ENCODE results near the gene ZNF445.
"Not testable (repeated sequence)": the region's sequence is repeated elsewhere in the genome, so short reads cannot be mapped to it uniquely, and the experiment has no call there.

Gene ZNF445

DNA sequence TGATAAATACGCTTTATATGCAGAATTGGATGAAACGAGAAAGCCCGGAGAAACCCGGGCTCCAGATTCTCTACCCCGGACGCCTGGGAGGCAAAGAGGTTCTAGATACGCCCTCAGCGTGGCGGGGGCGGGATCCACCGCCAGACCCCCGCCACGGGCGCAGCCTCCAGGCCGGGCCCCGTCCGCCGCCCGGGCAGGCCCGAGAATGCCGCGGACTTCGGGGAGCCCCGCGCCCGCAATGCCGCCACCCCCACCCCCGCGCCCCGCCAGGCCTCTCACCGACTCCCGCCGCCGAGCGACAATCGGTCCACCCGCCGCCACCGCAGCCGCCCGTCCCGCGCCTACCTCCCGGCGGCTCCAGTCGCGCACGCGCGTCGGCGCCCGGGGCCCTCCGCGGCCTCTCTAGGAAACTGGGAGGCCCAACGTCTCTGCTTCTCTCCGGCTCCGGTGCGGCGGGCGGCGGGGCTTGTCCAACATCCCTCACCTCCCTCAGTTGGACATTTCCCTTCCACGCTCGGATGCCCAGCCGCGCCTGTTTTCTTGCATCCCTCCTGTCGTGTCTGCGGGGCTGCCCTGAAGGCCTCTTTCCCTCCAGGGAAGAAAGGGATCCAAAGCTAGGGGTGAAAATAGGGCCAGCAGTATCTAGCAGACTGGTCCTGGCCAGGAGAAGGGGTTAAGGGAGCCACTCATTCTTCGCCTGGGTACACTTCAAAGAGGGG, at the start of gene ZNF445:
TSS of gene ZNF445 (minus strand) at position 359 of the 719 bp plus-strand sequence. CDS start 22,121 bp downstream, outside the sequence.
- peak; percentile 61 to 66 for DNase-seq

- no peak for DNase-seq
These were observed 47.6 kb upstream of the ZNF445 start for GRCh38 chr3:44525060-44525459.

GRCh38 chr3:44522494-44522933, 45.0 kb upstream of the ZNF445 start:
- no peak for DNase-seq

GRCh38 chr3:44521721-44522120, 44.3 kb upstream of the ZNF445 start:
- DNase-seq, result no peak

- DNase-seq, result no peak
These were observed 41.3 kb upstream of the ZNF445 start for GRCh38 chr3:44518782-44519156.

DNA sequence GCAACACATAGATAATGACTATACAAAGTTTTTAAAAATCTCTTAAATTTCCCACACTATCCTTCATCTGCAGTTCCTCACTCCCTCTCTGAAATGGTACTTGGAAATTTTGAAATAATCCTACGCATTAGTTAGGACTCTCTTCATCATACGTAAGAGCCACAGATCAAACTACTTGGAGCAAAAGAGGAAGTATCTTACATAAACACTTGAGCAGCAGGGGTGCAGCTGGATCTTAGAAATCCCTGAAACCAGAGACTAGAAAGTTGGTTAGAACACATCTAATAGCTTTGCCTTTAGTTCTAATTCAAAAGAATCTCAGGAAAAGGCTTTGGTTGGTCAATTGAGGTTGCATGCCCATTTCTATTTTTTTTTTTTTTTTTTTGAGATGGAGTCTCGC, 38.8 kb upstream of the ZNF445 start:
- DNase-seq, result peak in 1 of 2 donors; percentile 68

DNA sequence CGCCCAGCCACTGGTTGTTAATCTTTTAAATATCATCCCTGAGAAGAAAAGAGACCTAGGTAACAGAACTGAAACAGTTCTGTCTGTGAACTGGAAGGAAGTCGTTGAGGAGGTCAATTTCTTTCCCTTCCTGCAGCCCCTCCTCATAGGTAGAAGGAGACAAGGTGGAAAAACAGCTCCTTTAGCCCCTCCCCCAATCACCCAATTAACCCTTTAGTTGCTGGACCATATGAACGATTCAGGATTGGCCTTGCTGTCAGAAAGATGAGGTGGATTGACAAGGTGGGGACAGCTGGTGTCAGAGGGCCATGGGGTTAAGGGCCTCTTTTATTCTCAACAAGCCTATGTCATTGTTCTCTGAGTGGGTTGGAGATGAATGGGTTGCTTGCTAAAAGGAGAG, 36.0 kb upstream of the ZNF445 start:
- DNase-seq, result no peak

GRCh38 chr3:44511238-44511566, 33.7 kb upstream of the ZNF445 start:
- DNase-seq, result no peak

- peak in 1 of 2 donors; percentile 60 for DNase-seq
These were observed 32.5 kb upstream of the ZNF445 start for GRCh38 chr3:44510000-44510368.

DNA sequence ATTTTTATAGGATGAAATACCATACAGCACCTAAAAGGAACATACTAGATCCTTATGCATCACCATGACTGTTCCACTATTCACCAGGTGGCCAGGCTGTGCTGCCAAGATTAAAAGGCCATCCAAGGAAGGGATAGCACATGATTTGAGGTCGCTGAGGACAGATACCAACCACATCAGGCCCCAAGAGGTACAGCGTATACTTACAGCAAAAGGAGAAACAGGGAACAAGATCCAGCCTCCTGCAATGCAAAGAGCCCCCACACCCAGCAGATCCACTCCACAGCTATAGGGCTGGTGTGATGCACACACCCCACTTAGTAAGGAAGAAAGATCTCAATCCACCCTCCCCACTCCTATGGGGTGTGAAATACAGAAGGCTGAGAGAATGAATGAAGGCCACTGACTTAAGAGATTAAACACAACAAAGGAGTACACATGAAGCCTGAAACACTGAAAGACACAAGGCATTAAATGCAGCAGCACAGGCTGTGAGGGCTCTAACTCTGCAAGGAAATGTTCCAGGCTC, 32.0 kb upstream of the ZNF445 start:
- DNase-seq, result no peak

- no peak for DNase-seq
These were observed 29.5 kb upstream of the ZNF445 start for GRCh38 chr3:44506961-44507360.

- DNase-seq, result no peak
These were observed 29.1 kb upstream of the ZNF445 start for GRCh38 chr3:44506556-44506955.

GRCh38 chr3:44504566-44504965, 27.1 kb upstream of the ZNF445 start:
- no peak for DNase-seq

DNA sequence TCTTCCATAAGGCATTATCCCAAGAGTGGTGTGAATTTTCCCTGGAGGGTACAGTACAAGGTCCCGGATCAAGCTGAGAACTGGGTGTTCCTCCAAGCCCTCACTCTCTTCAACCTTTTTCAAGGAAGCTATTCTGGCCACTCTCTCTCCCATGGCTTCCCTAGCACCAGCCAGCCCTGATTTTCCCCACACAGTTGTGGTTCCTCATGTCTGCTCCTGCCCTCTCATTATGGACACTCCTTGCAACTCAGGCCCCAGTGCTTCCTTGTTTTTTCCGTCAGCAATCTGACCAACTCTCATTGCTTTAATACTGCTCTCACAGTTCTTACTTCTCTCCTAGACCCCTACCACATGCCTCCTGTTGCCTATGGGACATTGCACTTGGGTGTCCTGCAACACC, 25.7 kb upstream of the ZNF445 start:
- not testable (repeated sequence) for DNase-seq

- DNase-seq, result no peak
These were observed 24.5 kb upstream of the ZNF445 start for GRCh38 chr3:44501971-44502370.

DNA sequence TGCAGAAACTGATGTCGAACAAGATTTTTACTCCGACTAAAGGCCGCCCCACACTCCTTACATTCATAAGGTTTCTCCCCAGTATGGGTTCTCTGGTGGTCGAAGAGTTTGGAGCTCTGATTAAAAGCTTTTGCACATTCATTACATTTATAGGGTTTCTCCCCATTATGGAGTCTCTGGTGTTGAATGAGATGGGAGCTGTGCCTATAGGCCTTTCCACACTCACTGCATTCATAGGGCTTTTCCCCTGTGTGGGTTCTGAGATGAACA, 22.4 kb upstream of the ZNF445 start:
- DNase-seq, result not testable (repeated sequence)

DNA sequence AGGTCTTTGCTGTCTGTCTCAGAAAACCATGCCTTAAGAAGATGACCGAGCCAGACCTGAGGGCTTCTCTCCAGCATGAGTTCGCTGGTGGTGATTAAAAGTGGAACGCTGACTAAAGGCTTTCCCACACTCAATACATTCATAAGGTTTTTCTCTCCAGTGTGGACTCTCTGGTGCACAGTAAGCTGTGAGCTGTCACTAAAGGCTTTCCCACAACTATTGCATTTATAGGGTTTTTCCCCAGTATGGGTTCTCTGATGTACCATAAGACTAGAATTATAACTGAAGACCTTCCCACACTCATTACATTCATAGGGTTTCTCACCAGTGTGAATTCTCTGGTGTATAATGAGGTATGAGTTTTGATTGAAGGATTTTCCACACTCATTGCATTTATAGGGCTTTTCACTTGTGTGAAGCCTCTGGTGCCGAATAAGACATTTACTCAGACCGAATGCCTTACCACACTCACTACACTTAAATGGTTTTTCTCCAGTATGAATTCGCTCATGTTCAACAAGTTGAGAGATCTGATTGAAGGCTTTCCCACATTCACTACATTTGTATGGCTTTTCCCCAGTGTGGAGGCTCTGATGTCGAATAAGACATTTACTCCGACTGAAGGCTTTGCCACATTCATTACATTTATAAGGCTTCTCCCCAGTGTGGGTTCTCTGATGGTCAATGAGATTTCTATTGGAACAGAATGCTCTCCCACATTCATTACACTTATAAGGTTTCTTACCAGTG, 21.9 kb upstream of the ZNF445 start:
- no peak for DNase-seq

GRCh38 chr3:44495636-44496415, 18.4 kb upstream of the ZNF445 start:
- no peak for DNase-seq

DNA sequence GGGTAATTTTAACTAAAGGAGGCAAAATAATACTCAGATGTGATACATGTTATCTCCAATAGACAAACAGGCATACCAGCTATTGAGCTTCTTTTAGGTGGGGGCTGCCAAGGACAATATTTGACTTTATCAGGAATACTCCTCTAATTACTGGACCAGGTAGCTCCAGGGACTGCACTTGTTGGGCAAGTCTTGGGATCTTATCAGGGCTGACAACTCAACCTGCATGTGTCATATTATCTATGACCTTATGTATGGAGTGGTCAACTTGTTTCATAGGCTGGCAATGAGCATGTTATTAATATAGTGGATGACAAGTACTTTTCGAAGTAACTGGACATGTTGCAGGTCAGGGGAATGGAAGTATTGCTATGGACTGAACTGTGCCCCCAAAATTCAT, 15.0 kb upstream of the ZNF445 start:
- DNase-seq, result no peak

GRCh38 chr3:44482721-44483120, 5.3 kb upstream of the ZNF445 start:
- DNase-seq, result no peak

DNA sequence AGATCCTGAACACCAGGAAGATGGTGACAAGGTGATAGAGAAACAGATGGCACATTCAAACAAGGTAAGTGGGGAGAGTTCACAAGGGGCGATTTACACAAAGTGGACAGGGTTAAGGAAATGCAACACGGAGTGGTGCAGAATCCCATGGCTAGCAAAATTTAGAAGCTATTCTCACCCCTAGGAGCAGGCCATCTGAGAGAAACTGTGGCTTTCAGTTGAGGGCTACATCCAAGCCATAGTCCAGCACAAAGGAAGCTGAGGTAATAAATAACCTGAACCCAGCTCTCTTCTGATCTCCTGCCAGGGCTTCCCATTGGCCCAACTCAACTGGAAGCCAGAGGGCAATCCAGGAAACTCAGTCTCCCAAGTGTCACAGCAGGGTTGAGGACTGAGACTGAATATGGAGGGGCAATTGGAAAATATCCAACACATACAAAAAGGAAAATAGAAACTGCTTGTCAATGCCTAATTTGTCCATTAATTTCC, 1.2 kb upstream of the ZNF445 start:
- no peak for DNase-seq

DNA sequence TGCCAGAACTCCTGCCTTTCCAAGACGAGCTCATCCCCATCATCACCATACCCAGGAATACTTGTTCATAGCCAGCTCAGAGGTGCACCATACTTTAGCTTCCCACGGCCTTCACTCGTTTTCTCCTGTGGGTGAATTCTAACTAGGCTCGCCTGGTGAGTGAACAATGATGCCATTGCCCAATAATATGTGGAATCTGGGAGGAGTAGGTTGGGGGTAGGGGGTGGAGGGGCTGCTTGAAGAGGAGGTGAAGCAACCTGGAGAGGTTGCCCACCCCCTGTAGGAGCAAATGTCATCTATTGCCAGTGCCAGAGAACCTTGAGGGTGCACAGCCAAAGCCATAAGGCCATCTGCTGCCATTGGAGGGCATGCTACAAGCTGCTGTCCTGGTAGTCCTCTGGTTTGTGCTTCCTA, 592 bp upstream of the ZNF445 start:
- DNase-seq, result no peak

- DNase-seq, result no peak
These were observed 533 bp downstream of the ZNF445 start for GRCh38 chr3:44476963-44477311.

- DNase-seq, result no peak
These were observed 1.3 kb downstream of the ZNF445 start for GRCh38 chr3:44476181-44476611.
